Kidney (tissue), 14 donors: ENCODE results near the gene KRTAP5-3. TPM values are rescaled to one million over a fixed set of nuclear protein-coding genes. Genes with fewer than 3 reads are reported as not detected.

Experiments used
- DNase-seq, 5 donors: peaks; one replicate each; pipeline ENCODE4 v3.0.0-alpha.2; 2013 to 2020
- FAIRE-seq: peaks from 2 replicates; lab custom pipeline; 2012; peaks lifted over from hg19 to GRCh38; lab: Jason Lieb, UNC
- H3K27ac ChIP-seq, 2 donors: one replicate each; pipeline ENCODE4 v1.7.0; 2013; ENCODE audit warnings: low read depth in 2 of 2, low read length in 2 of 2, inconsistent platforms in 1 of 2
- H3K27me3 ChIP-seq: one replicate; pipeline ENCODE4 v1.7.1; 2013; ENCODE audit warnings: low read length, inconsistent platforms; ENCODE audit not compliant: control insufficient read depth, insufficient read depth
- H3K36me3 ChIP-seq, 3 donors: one replicate each; pipeline versions ENCODE4 v1.7.0 to v1.7.1; 2013; ENCODE audit warnings: low read length in 3 of 3, control low read depth in 1 of 3, inconsistent platforms in 1 of 3; ENCODE audit not compliant: insufficient read depth in 3 of 3, control insufficient read depth in 2 of 3
- H3K4me1 ChIP-seq, 3 donors: one replicate each; pipeline versions ENCODE4 v1.7.0 to v1.7.1; 2013; ENCODE audit warnings: low read length in 3 of 3, inconsistent platforms in 1 of 3, low read depth in 1 of 3; ENCODE audit not compliant: control insufficient read depth in 2 of 3, insufficient read depth in 2 of 3
- H3K4me3 ChIP-seq, 3 donors: one replicate each; pipeline versions ENCODE4 v1.7.0 to v1.8.1; 2013; ENCODE audit warnings: low read length in 3 of 3, control low read depth in 1 of 3, inconsistent platforms in 1 of 3
- H3K9ac ChIP-seq, 3 donors: one replicate each; pipeline versions ENCODE4 v1.7.0 to v1.7.1; 2013; ENCODE audit warnings: low read length in 3 of 3, control low read depth in 1 of 3, inconsistent platforms in 1 of 3
- H3K9me3 ChIP-seq, 3 donors: one replicate each; pipeline versions ENCODE4 v1.7.0 to v1.7.1; 2013; ENCODE audit warnings: low read length in 3 of 3, control low read depth in 1 of 3, inconsistent platforms in 1 of 3; ENCODE audit not compliant: control insufficient read depth in 2 of 3, insufficient read depth in 1 of 3
- intact Hi-C: fragments of 100-400 bp; cut with DNase I; formaldehyde crosslinking; loops from one replicate; pipeline ENCODE4 v1.11.1; 2022
- polyA plus RNA-seq: library from polyadenylated mRNA; stranded (reverse); fragments of 350-450 nt; fragmentation: Illumina TruSeq; extraction: RNeasy Lipid Tissue Mini Kit (QIAGEN cat#74804); gene quantifications from one replicate; pipeline ENCODE4 v1.2.3, GENCODE V29; 2014; ENCODE audit warnings: low read depth, low replicate concordance; ENCODE audit not compliant: insufficient read depth
- total RNA-seq: library from RNA; stranded (reverse); fragmentation: NEBNext Ultra II Directional; extraction: Animal tissue kit (Norgen Biotek cat#: 25700); gene quantifications from one replicate; pipeline ENCODE4 v1.2.1, GENCODE V29; 2021
- TF ChIP-seq, protein P1 (sequence below): IDR thresholded peaks from 3 replicates; pipeline ENCODE4 v1.5.1; 2012; ENCODE audit warnings: mild to moderate bottlenecking, moderate library complexity, borderline replicate concordance; ENCODE audit not compliant: insufficient read depth; ENCODE audit errors: extremely low read depth
- donor health status: control.
- donor health status: control.
- donor health status: control.
- donor health status: control.
- donor health status: control.
- donor health status: DM: yes; HTN: yes; CAD: no.
- donor health status: Normal renal cell carcinoma (clear cell type).

The KRTAP5-3 gene
- total and polyA plus RNA-seq, 2 donors from 2014 or later: not detected

GRCh38 chr11:1641096-1641495 is 32.8 kb upstream of the KRTAP5-3 start:
- H3K4me3 ChIP-seq: no peak overlapping the region
- H3K4me1 ChIP-seq: no peaks in the 10 kb centered on the region
- DNase-seq (peak in 1 of 5 donors; percentile 68), FAIRE-seq (no peak)
- H3K27me3 ChIP-seq: no peaks in the 10 kb centered on the region
- intact Hi-C loops: no loop called here
- H3K9ac ChIP-seq: no peak overlapping the region
- H3K9me3 ChIP-seq: no peaks in the 10 kb centered on the region
- no peak overlapping the region for H3K27ac ChIP-seq
- no peaks in the 10 kb centered on the region for H3K36me3 ChIP-seq
- TF ChIP-seq, protein P1, sequence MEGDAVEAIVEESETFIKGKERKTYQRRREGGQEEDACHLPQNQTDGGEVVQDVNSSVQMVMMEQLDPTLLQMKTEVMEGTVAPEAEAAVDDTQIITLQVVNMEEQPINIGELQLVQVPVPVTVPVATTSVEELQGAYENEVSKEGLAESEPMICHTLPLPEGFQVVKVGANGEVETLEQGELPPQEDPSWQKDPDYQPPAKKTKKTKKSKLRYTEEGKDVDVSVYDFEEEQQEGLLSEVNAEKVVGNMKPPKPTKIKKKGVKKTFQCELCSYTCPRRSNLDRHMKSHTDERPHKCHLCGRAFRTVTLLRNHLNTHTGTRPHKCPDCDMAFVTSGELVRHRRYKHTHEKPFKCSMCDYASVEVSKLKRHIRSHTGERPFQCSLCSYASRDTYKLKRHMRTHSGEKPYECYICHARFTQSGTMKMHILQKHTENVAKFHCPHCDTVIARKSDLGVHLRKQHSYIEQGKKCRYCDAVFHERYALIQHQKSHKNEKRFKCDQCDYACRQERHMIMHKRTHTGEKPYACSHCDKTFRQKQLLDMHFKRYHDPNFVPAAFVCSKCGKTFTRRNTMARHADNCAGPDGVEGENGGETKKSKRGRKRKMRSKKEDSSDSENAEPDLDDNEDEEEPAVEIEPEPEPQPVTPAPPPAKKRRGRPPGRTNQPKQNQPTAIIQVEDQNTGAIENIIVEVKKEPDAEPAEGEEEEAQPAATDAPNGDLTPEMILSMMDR: no peak

- H3K9me3 ChIP-seq: no peaks in the 10 kb centered on the region
- TF ChIP-seq, protein P1: peak; percentile 67
- intact Hi-C loops: no loop called here
These were observed 32.0 kb upstream of the KRTAP5-3 start for GRCh38 chr11:1640076-1640946.

DNA sequence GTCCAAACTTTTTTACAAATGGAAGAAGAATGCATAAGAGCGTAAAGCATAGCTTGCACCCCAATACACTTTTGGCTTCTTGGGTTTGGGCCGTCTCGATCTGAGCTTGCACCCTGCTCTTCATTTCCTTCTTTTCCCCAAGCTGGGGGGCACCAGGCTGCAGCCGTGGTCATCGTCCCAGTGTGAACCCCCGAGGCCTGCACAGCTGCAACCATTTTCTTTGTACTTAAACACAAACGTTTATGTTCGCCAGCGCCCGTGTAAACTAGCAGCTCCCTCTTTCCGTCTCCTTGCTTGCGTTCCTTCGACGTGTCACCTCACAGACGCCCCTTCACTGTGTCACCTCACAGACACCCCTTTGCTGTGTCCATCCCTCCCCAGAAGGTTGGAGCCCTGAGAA is 31.4 kb upstream of the KRTAP5-3 start:
- DNase-seq (peak in 1 of 5 donors; percentile 52), FAIRE-seq (no peak)
- H3K4me3 ChIP-seq: no peak overlapping the region
- no peak overlapping the region for H3K27ac ChIP-seq
- H3K9me3 ChIP-seq: no peaks in the 10 kb centered on the region
- intact Hi-C loops: no loop called here
- no peaks in the 10 kb centered on the region for H3K27me3 ChIP-seq
- no peaks in the 10 kb centered on the region for H3K36me3 ChIP-seq
- no peaks in the 10 kb centered on the region for H3K4me1 ChIP-seq
- no peak overlapping the region for H3K9ac ChIP-seq
- TF ChIP-seq, protein P1: no peak

More at GRCh38 chr11:1640076-1640946, 32.0 kb upstream of the KRTAP5-3 start:
- FAIRE-seq: no peak
- H3K36me3 ChIP-seq: no peaks in the 10 kb centered on the region
- no peak overlapping the region for H3K9ac ChIP-seq
- H3K27ac ChIP-seq: no peak overlapping the region
- no peaks in the 10 kb centered on the region for H3K27me3 ChIP-seq
- no peak overlapping the region for H3K4me3 ChIP-seq
- H3K4me1 ChIP-seq: no peaks in the 10 kb centered on the region
- peak in 4 of 5 donors; percentile 48 to 72 (median 66) for DNase-seq
